HG02623 (cell line): ENCODE data around the gene HIGD1A.

Experiments used
- ATAC-seq: cut with Tn5 transposase; IDR thresholded peaks from one replicate; pipeline ENCODE4 v1.9.1; 2021; ENCODE audit warnings: moderate library complexity; ENCODE audit not compliant: unreplicated experiment

Gene HIGD1A

DNA sequence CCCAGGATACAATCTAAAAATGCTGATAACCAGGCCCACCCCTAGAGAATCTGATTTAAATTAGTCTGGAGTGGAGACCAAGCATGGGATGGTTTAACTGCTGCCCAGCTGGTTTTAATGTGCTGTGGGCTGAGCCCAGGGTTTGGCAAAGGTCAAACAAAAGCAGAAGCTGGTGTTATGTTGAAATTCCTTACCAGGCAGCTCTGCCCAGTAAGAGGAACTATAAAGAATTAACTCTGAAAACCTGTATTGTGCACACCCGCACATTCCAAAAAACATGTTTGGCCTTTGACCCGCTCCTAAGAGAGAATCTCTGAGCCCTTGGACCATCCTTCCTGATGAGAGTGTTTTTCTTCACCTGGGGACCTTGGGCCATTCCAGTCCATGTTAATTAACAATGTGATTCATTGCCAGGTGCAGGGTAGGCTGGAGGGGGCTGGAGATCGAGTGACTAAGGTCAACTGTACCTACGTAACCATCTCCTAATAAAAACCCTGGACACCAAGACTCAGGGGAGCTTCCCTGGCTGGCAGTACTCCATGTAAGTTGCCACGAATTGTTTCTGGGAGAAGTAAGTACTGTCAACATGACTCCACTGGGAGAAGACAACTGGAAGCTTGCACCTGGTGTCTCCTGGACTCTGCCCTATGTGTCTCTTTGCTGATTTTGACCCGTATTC is 42.1 kb downstream of the HIGD1A start:
- ATAC-seq, result no peak

DNA sequence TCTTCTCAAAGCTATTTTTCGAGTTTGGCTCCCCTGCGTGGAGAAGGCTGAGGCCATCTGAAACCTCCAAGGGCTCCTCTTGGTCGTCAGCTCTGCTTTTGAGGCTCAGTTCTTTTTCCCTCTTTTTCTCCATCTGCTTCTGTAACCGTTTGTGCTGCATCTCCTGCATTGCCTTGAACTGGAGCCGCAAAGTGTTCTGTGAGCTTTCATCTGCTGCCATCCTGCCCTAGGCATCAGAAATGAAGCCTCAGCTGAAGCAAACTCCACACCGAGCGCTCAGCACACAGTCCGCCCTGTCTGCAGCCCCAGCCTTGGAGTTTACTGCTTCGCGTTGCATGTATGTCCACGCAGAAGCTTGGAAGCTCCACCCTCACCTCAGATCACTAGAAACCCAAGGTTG is 46.2 kb downstream of the HIGD1A start:
- no peak for ATAC-seq

DNA sequence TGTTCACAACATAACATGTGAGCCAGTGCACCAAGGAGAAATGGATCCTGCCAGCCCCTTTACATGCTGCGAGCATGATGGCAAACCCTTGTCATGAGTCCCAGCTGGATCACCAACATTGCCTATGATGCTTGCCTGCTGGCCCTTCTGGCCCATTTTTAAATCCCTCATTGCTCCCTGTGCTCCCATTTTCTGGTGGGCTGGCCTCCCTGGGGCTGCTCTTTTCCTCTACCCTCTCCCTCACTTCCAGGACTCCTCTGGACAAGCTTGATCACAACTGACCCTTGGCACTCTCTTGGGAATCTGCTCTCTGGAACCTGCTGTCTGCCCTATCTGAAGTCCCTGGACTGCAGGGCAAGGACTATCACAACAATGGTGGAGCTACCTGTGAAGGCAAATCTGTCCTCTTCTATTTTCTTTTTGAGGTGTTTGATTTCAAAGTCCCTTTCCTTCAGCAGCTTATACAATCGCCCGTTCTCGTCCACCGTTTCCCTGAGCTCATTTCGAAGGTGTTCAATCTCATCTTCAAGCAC is 47.5 kb downstream of the HIGD1A start:
- ATAC-seq, result no peak

DNA sequence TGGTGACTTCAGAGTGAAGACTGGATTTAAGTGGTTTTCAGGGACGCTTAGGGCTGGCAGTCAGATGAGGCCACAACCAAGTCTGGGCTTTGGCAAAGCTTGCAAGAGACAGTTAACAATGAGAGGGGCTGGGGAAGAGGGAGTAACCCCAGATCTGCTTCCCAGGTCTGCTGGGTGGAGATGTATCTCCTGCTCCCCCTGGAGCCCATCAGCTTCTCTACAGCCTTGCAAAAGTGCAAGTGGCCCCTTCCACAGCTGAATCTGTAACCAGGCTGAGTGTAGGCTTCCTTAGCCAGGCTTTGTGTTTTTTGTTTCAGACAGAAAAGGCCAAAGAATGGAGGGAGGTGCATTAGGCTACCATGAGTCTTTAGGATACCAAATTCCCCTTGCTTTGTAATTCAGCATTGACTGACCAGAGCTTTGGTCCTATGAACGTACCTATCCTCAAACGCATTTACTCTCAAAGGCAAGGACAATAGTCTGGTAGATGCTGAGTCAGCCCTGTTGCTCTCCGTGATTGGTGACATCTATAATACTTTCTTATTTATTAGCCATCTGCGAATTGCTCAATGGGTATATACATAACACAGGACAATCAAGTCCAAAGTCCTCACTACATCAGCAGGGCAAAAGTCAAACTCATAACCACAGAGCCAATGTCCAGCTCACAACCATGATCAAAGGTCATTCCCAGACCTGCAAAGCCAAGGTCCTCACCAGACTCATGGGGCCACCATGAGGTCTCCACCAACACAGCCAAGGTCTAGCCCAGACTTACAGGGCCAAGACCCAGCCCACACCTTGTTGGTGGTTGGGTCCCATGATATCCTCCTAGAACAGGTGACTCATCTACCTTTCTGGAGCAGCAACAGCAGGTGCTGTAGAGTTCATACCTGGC is 48.4 kb downstream of the HIGD1A start:
- no peak for ATAC-seq

DNA sequence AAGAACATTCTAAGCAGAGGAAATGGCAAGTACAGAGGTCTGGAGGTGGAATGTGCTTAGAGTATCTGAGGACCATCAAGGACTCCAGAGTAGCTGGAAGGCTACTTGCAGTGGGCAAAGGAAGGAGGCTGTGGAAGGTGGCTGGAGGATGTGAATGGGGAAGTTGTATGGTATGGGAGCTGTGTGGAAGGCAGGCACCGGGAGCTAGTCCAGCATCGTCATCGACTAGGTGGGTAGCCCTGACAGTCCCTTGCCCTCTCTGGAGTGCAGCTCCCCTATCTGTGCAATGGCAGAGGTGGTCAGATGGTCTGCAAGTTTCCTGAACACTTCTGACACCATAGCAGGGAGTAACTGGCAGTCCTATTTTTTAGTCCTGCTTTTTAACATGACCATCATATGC is 50.5 kb downstream of the HIGD1A start:
- ATAC-seq, result no peak

DNA sequence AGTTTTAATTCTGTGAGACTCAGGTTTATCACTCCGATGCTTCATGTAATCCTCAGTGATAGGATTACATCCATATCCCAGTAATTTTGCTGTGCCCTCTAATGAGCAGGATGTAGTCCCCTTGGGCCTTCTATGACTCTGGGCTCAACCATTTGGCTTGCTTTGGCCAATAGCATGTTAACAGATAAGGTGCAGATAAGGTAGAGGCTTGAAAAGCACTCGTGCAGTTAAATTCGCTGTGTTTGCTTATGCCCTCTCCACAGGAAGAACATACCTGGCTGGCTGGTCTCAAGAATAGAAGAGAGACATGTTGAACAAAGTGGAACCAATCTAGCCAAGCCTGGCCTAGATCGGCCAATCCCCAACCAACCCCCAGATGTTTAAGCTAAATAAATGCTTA is 51.3 kb downstream of the HIGD1A start:
- ATAC-seq, result no peak

DNA sequence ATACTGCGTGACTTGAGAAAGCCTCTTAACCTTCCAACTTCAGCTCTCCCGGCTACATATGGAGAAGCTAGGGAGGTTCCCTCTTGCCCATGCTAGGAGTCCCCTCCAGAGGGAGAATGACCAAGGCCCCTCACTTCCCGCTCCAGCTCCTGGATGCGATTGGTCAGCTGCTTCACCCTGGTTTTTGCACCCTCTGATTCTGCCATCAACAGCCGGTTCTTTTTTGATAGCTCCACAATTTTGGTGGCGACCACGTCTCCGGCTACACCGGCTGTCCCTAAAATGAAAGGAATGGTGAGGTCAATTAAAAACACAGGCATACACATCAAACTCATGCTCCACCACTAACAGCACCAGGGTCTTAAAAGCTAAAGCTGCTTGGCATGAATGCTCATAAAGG is 51.8 kb downstream of the HIGD1A start:
- no peak for ATAC-seq

DNA sequence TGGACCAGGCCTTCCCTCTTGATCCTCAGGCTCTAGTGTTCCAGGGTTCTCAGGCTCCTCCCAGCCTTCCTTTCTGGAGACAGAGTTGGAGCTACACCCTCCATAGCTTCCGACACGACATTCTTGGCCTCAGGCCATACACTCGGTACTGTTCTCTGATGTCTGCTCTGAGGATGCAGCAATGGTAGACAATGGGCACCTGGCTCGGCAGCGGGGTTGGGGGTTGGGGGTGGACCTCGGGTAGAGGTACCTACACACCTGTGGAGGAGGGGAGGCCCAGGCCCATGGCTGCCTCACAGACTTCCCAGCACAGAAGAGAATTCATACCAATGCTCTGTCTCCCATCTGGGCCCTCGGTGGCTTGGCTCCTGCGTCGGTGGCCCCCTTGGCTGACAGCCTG is 52.7 kb downstream of the HIGD1A start:
- no peak for ATAC-seq

DNA sequence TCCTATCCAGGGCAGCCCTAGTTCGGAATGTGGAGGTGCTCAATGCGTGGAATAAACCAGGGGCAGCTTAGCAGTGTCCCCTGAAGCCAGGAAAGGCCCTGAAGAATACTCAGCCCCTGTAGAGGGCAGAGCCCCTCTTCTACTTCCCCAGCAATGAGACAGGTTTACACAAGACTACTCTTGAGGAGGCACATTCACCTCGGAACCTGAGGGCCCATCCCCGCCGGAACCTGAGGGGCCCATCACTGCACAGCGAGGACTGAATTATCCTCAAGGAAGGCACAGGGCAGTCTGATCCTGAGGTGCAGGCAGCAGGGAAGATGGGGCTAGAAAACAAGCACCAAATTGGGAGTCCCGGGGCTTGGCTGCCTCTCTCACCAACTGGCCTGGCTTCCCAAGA is 53.5 kb downstream of the HIGD1A start:
- ATAC-seq, result no peak

DNA sequence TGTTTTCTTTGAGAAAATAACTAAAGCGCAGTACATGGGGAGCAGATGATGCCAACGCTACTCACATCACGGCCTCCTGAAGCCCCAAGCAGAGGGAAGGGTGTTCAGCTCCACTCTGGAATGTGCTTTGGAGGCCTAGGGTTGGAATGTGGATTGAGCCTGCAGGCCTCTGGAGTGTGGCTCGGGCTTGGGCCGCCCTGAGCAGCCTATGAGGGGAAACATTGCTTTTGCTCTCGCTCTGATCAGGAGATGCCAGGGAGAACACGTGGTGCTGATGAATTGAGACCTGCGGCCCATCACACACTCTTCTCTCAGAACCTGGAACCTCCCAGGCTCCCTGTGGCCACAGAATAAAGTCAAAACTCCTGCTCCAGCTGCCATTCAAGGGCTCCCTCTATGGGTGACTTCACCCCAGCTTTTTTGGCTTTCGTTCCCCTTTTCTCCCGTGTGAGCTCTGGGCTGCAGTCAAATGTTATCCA is 54.5 kb downstream of the HIGD1A start:
- ATAC-seq, result no peak

DNA sequence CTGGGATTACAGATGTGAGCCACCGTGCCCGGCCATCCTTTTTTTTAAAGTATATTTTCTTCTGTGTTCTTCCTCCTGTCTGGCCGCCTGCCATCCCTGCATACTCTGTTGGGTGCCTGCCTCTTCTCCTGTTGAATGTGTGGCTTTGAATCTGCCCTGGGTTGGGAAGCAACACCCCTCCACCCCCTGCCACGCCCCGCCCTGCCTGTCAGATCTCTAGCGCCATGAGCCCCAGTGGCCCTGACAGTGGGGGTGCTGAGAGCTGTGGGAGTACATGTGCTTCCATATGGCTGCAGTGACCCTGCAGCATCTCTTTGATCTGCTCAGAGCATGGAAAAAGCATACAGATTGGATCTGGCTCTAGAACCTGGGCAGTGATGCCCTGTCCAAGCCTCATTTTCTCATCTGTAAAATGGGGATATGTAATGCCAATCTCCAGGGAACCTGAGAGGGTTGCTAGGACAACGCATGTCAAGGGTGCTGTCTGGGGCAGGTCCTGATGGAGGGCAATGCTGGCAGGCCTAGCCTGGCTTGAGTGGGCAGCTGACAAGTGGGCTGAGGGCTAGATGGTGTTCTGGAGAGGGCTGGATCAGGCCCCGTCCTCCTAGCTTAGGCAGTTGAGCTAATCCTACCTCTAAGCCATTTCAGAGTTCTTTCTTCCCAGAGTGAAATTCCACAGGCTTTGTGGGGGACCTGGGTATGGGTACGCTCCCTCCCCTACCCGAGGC is 55.1 kb downstream of the HIGD1A start:
- ATAC-seq, result no peak

DNA sequence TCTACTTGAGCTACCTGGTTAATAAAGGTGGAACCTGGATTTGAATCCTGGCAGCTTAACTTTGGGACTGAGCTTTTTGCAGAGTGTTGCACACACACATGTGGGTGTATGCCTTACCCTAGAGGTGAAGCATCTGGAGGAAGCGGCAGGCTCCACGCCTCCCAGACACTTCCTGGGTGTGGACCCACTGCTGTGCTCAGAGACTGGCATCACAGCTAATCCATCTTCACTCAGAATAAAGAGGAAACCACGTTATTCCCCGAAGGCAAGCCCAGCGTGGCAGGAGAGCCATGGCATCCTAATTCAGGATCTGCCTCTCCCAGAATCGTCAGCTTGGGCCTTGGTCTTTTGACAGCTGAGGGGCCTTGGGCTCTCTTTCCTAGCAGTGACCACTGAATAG is 56.7 kb downstream of the HIGD1A start:
- no peak for ATAC-seq

DNA sequence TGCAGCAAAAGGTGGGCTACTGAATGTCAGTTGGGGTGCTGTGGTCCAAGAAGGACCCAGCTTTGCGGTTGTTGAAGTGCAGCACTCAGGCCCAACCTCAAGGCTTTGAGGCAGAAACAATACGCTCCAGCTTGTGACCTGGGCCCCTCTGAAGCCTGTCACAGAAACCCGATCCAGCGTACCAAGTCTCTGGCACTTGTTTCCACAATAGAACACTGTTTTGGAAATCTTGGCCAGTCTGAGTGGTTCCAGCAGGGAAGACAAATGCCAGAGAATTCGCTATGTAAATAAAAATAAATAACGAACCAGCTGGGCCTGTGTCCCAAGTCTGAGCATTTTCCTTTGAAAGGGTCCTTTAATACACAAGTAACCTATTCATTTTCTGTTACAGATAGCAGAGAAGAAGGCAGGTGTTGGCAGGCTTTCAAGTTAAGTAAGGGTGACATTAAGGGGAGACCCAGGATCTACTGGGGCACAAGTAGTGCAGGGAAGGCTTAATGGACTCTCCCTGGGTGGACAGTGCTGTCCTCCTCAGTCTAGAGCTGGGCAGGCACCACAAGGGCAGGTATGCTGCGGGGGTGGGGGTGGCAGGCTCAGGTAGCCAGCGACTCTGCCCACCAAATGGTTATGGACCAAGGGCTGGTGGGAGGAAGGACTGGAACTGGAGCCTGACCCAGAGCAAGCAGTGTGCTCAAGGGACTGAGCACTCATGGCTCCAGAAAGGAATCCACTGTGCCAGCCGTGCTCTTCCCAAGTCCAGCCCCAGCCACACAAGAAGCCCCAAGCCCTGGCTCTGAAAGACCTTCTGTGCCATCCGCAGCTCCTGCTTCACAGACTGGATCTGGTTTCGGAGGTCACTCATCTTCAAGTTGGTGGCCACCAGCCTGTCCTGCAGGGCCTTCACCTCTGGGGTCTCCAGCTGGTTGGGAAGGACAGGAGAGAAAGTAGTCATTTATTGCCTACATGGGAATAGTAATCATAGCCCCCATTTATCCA is 57.5 kb downstream of the HIGD1A start:
- ATAC-seq, result no peak

DNA sequence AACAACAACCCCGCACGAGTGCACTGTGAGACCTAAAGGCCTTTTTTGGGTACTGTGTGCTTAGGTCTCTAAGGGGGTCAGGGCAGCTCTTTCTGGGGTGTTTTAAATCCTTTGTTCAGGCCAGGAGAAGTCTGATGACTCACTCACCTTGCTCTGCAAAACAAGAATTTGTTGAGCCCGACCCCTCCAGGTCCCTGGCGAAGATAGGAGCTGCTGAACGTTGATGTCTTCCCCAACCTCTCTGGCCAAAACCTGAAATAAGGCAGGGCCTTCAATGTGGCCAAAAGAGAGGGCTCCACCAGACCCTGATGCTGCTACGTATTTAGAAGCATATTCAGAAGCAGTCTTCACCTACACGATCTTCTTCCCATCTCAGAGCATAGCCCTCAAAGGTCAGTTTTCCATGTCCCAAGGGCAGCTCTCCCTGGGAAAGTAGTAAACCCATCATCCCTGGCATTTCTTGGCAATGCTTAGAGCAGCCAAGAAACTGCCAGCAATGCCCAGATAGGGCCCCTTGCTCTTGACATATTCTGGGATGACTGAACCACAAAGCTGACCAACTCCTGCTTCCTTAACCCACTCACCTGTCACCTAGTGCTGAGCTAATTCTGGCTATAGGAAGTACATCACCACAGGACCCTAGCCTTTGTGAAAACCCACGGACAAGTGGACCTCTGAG is 58.4 kb downstream of the HIGD1A start:
- no peak for ATAC-seq

DNA sequence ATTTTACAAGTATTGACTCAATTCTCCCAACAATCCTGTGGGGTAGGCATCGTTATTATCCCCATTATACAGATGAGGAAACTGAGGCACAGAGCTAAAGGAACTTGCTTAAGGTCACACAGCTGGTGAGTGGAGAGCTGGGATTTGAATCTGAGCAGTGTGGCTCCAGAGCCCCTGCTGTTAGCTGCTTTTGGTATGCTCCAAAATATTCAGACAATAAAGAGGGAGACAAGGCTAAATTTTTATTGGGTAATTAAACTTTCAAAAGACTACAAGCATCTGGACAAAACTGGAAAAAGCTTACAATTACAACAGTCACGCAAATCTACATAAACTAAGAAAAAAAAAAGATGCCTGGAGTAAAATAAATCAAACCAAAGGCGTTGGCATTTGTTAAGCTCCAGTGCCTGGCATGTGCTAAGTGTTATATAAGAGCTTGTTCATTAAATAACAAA is 59.0 kb downstream of the HIGD1A start:
- ATAC-seq, result no peak

DNA sequence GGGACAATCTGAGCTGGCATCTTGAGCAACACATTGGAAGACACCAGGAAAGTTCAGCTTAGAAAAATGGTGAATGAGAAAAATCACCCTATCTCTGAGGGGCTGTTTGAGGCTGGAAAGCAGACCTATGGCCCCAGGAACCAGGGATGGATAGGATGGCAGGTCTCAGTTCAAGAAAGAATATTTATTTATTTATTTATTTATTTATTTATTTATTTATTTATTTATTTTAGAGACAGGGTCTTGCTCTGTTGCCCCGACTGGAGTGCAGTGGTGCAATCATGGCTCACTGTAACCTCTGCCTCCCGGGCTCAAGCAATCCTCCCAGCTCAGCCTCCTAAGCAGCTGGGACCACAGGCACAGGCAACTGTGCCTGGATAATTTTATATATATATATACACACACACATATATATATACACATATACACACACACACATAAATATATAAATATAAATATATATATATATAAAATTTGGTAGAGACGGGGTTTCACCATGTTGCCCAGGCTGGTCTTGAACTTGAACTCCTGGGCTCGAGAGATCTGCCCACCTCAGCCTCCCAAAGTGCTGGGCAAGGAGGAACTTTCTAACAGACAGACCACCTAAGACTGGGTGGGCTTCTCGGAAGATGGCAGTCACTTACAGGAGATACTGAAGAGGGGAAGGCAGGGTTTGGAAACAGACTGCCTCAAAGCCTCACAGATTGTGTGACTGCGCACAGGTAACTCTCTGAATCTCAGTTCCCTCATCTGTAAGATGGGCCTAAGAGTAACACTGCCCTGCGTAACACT is 60.9 kb downstream of the HIGD1A start:
- no peak for ATAC-seq

DNA sequence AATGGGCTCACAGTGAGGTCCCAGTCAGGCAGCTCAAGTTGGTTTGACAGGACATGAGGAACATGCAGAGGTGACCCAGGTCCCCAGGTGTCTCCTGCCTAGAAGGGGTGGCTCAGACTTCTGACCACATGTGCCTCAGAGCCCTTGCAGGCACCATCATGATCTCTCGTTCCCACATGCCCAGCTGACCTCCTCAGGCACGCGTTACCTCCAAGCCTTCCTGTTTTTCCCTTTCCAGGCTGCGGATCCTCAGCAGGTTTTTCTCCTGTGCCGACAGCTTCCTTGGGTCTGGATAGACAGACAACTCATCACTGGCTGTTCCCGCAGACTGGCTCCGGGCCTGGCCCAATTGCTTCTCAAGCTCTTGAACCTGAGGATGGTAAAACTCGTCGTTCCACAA is 61.6 kb downstream of the HIGD1A start:
- ATAC-seq, result no peak

DNA sequence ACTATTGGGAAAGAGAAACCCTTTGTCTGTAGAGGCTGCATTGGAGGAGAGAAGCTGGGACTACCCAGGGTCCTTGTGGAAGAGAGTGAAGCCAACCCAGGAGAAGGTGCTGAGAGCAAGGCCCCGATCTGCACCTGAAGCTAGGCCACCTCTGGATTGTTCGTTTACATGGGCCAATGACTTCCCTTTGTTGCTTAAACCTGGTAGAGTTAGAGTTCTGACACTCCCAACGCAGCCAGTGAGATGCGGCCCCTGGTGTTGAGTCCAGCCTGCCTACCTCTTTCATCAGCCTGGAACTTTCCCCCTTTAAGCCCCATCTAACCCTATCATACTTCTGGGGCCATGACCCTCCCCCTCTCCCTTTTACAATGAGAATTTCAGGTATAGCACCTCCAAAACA is 62.0 kb downstream of the HIGD1A start:
- ATAC-seq, result no peak

DNA sequence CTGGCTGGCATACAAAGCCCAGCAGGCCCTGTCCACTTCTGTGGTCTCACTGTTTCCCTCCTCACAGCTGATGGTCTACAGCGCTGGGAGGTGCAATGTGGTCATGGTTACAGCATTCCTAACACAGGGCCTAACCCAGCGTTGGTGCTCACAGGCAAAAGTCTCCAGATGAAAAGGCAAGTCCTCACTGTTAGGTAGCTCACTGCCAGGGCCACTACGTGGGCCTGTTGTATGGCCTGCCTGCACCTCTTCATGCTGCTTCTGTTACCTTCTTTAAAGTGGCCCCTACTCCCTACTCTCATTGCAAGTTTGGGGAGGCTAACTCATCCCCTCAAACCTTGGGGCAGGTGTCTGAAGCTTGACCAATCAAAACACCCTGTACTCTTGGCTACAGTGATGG is 62.5 kb downstream of the HIGD1A start:
- no peak for ATAC-seq
